Subcutaneous adipose tissue (tissue), 4 donors: ENCODE measurements around the gene DNMT1. TPM values are rescaled to one million over a fixed set of nuclear protein-coding genes. Genes with fewer than 3 reads are reported as not detected.

Experiments
- total RNA-seq, 4 donors: library from RNA; depleted of rRNA; stranded (reverse); fragments of >200 nt; gene quantifications; one replicate each; pipeline ENCODE4 v1.1.0, GENCODE V29; 2016
- TF ChIP-seq, protein P1 (sequence below): fragments of 450-650 bp; IDR thresholded peaks from one replicate; pipeline ENCODE4 v1.5.1; 2016; ENCODE audit warnings: low read depth, mild to moderate bottlenecking, control low read depth, antibody characterized with exemption, moderate library complexity

DNMT1 gene
- total RNA-seq, 4 donors from 2014 or later: 25.5 to 60.7 (median 41.5) TPM

DNA sequence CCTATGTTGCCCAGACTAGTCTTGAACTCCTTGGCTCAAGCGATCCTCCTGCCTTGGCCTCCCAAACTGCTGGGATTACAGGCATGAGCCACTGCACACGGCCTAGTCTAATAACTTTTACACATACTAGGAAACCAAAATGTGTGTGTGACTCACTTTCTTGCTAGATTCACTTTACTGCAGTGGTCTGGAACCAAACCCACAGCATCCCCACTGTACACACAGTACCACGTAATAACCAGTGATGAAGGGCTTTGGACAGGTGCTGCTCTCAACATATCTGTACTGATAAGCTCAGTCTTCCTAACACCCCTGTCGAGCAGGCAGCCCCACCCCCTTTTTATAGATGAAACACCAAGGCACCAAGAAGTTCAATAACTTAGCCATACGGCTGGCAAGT, 5.1 kb downstream of the DNMT1 start:
- TF ChIP-seq, protein P1, sequence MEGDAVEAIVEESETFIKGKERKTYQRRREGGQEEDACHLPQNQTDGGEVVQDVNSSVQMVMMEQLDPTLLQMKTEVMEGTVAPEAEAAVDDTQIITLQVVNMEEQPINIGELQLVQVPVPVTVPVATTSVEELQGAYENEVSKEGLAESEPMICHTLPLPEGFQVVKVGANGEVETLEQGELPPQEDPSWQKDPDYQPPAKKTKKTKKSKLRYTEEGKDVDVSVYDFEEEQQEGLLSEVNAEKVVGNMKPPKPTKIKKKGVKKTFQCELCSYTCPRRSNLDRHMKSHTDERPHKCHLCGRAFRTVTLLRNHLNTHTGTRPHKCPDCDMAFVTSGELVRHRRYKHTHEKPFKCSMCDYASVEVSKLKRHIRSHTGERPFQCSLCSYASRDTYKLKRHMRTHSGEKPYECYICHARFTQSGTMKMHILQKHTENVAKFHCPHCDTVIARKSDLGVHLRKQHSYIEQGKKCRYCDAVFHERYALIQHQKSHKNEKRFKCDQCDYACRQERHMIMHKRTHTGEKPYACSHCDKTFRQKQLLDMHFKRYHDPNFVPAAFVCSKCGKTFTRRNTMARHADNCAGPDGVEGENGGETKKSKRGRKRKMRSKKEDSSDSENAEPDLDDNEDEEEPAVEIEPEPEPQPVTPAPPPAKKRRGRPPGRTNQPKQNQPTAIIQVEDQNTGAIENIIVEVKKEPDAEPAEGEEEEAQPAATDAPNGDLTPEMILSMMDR: no peak

DNA sequence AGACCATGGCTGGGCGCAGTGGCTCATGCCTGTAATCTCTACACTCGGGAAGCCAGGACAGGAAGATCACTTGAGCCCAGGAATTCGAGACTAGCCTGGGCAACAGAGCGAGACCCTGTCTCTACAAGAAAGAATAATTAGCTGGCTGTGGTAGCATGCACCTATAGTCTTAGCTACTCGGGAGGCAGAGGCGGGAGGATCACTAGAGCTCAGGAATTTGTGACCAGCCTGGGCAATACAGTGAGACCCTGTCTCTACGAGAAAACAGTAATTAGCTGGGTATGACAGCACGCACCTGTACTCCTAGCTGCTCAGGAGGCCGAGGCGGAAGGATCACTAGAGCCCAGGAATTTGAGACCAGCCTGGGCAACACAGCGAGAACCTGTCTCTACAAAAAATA, 7.4 kb downstream of the DNMT1 start:
- TF ChIP-seq, protein P1: no peak

DNA sequence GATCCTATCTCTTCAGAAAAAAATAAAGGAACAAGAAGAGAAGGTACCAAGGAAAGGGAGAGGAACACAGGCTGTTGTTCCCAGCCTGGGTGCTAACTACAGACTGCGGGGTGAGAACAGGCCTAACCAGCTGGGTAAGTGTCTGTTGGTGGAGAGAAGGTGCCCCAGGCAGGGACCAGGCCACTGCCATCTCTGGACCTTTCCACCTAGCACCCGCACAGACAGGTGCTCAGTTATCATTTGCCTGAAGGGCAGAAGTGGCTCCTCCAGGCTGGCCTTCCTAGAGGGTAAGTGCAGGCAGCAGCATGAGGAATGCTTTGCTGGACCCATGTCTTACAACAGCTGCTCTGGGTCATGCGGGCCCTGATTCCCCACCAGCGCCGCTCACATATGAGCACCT, 10.1 kb downstream of the DNMT1 start:
- TF ChIP-seq, protein P1: no peak

DNA sequence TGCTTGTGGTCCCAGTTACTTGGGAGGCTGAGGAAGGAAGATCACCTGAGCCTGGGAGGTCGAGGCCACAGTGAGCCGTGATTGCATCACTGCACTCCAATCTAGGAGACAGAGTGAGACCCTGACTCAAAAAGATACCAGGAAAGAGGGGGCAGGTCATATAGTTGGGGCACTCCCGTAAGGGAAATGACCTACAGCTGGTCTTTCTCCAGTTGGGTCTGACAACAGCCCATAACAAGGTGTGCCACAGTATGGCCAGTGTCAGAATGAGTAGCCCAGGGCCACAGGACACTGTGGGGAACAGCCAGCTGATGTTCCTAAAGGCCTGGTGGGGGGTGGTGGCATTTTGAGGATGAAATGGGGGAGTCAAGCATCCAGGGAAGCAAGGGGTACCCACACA, 10.8 kb downstream of the DNMT1 start:
- TF ChIP-seq, protein P1: no peak

DNA sequence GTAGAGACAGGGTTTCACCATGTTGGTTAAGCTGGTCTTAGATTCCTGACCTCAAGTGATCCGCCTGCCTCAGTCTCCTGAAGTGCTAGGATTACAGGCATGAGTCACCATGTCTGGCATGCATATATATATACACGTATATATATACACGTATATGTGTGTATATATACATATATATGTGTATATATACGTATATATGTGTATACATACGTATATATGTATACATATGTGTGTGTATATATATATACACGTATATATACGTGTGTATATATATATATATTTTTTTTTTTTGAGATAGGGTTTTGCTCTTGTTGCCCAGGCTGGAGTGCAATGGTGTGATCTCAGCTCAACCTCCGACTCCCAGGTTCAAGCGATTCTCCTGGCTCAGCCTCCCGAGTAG, 11.9 kb downstream of the DNMT1 start:
- TF ChIP-seq, protein P1: no peak

DNA sequence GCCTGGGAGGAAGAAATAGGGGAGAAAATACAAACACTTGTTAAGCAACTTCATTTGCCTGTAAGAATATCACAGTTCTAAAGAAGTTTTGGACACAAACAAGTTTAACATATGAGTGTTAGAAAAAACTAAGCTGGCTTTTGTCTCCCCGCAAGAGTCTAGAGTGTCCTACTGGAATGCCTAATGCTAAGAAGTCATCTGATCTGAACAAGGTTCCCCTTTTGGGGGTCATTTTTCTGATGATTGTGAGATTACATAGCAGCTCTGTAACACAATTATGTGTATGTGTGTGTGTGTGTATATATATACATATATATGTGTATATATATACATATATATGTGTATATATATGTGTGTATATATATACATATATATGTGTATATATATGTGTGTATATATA, 12.7 kb downstream of the DNMT1 start:
- TF ChIP-seq, protein P1: no peak

DNA sequence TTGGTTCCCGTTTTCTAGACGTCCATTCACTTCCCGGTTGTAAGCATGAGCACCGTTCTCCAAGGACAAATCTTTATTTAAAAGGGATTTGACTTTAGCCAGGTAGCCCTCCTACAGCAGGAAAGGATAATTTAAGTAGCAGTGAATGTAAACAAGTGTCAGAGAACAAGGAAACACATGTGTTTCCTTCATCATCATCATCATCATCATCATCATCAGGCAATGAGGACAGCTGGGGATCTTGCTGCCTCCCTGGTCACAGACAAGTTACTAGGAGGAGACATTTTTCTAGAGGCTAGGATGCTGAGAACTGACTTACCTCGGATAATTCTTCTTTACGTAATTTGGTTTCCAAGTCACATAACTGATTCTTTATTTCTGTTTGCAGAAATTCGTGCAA, 14.3 kb downstream of the DNMT1 start:
- TF ChIP-seq, protein P1: no peak
